Ovary (tissue), 9 donors: Measurements from ENCODE around the gene PBX4. TPM values are rescaled to one million over a fixed set of nuclear protein-coding genes. Genes with fewer than 3 reads are reported as not detected.

Source experiments
- DNase-seq, 5 donors: peaks; one replicate each; pipeline ENCODE4 v3.0.0-alpha.2; 2019 to 2020
- H3K27ac ChIP-seq, 2 donors: fragments of 200-600 bp; one replicate each; pipeline versions ENCODE4 v1.5.1 to v1.8.0; 2019 to 2022
- H3K27me3 ChIP-seq: fragments of 200-600 bp; one replicate; pipeline ENCODE4 v1.8.0; 2022
- H3K36me3 ChIP-seq: fragments of 200-600 bp; sonication (generic); one replicate; pipeline ENCODE4 v1.5.1; 2019
- H3K4me1 ChIP-seq: one replicate; pipeline ENCODE4 v1.8.1; 2013; ENCODE audit warnings: mild to moderate bottlenecking, moderate library complexity; ENCODE audit not compliant: insufficient read depth
- H3K4me3 ChIP-seq: fragments of 200-600 bp; sonication (generic); one replicate; pipeline ENCODE4 v1.5.1; 2017
- H3K9me3 ChIP-seq, 2 donors: fragments of 200-600 bp in 1 of 2; sonication (generic) in 1 of 2; one replicate each; pipeline versions ENCODE4 v1.5.1 to v1.8.1; 2013 to 2019; ENCODE audit warnings: mild to moderate bottlenecking in 1 of 2, moderate library complexity in 1 of 2
- CTCF ChIP-seq, 3 donors: fragments of 450-650 bp in 2 of 3; fragments of 200-600 bp in 1 of 3; IDR thresholded peaks; one replicate each; pipeline versions ENCODE4 v1.5.1 to v1.8.0; 2016 to 2022; ENCODE audit warnings: antibody characterized with exemption in 3 of 3, mild to moderate bottlenecking in 1 of 3
- EP300 ChIP-seq: sonication (generic); formaldehyde crosslinking; IDR thresholded peaks from one replicate; pipeline ENCODE4 v1.6.1; 2017; ENCODE audit warnings: antibody characterized with exemption
- POLR2A ChIP-seq: fragments of 450-650 bp; IDR thresholded peaks from one replicate; pipeline ENCODE4 v1.6.1; 2017; ENCODE audit warnings: antibody characterized with exemption, mild to moderate bottlenecking, moderate library complexity
- WGBS, 3 donors: extraction: QIAGEN DNeasy Blood & Tissue Kit in 1 of 3; methylation state at CpG; one replicate each; pipeline versions ENCODE4 v1.1.5 to v1.1.7; 2013 to 2017; 5-methylcytosine and 5-hydroxymethylcytosine counted together
- intact Hi-C, 4 donors: fragments of 100-400 bp; cut with DNase I; formaldehyde crosslinking; loops; one replicate each; pipeline versions ENCODE4 v1.11.0 to v1.15.1; 2022 to 2023
- polyA plus RNA-seq, 2 donors: library from polyadenylated mRNA; stranded (reverse); fragments of 200-250 nt in 1 of 2; fragments of 350-450 nt in 1 of 2; fragmentation: Illumina TruSeq in 1 of 2; extraction: RNeasy Lipid Tissue Mini Kit (QIAGEN cat#74804) in 1 of 2; gene quantifications; one replicate each; pipeline ENCODE4 v1.2.3, GENCODE V29; 2013 to 2014
- total RNA-seq, 7 donors: library from RNA; depleted of rRNA in 2 of 7; stranded (reverse); fragments of >200 nt in 2 of 7; fragmentation: NEBNext Ultra II Directional in 3 of 7; extraction: Animal tissue kit (Norgen Biotek cat#: 25700) in 3 of 7; gene quantifications; one replicate each; pipeline versions ENCODE4 v1.1.0 to v1.2.4, GENCODE V29; 2016 to 2023
- donor health status: DM: no; HTN: no; CAD: no; lungs with moderate emphysema.
- donor health status: DM: no; HTN: no; CAD: no.
- donor health status: Bipolar disorder and iron deficiency.
- donor health status: DM: yes; HTN: yes; CAD: no.
- donor health status: DM: no; HTN: no; CAD: no.
- donor health status: DM: yes; HTN: yes; CAD: no.

The PBX4 gene
- total and polyA plus RNA-seq, 9 donors: 0.73 to 4.4 (median 3.2) TPM

GRCh38 chr19:19563348-19563848, 55.1 kb downstream of the PBX4 start:
- no peak for TF ChIP-seq EP300
- no peak for TF ChIP-seq POLR2A
- TF ChIP-seq CTCF (IDR thresholded peaks at IDR 0.05): no peak
- WGBS, 3 donors: 90 to 94% (median 92%) methylated on average over 17 of the region's 17 CpGs

GRCh38 chr19:19562665-19563347, 55.7 kb downstream of the PBX4 start:
- TF ChIP-seq POLR2A (no peak), EP300 (no peak), CTCF (IDR thresholded peaks at IDR 0.05) (no peak)
- H3K4me3 ChIP-seq: no peak overlapping the region
- H3K4me1 ChIP-seq: no peaks in the 10 kb centered on the region
- intact Hi-C loops: no loop called here
- no peak overlapping the region for H3K27ac ChIP-seq
- H3K9me3 ChIP-seq: no peaks in the 10 kb centered on the region
- WGBS, 3 donors: 73 to 77% (median 76%) methylated on average over 16 to 17 of the region's 17 CpGs
- no peaks in the 10 kb centered on the region for H3K36me3 ChIP-seq
- H3K27me3 ChIP-seq: no peaks in the 10 kb centered on the region
- DNase-seq: no peak

More at GRCh38 chr19:19563348-19563848, 55.1 kb downstream of the PBX4 start:
- Histone ChIP-seq H3K36me3 (no peaks in the 10 kb centered on the region), H3K27ac (no peak overlapping the region), H3K4me1 (no peaks in the 10 kb centered on the region), H3K4me3 (no peak overlapping the region), H3K27me3 (no peaks in the 10 kb centered on the region), H3K9me3 (no peaks in the 10 kb centered on the region)
- intact Hi-C loops: no loop called here
- no peak for DNase-seq

GRCh38 chr19:19561946-19562664, 56.4 kb downstream of the PBX4 start:
- H3K9me3 ChIP-seq: no peaks in the 10 kb centered on the region
- H3K36me3 ChIP-seq: no peaks in the 10 kb centered on the region

GRCh38 chr19:19559931-19560330, 58.6 kb downstream of the PBX4 start:
- Histone ChIP-seq H3K4me1 (no peaks in the 10 kb centered on the region), H3K4me3 (no peak overlapping the region), H3K36me3 (no peaks in the 10 kb centered on the region), H3K9me3 (no peaks in the 10 kb centered on the region), H3K27ac (no peak overlapping the region), H3K27me3 (no peaks in the 10 kb centered on the region)
- WGBS, 3 donors: 53 to 71% (median 63%) methylated on average over 4 of the region's 4 CpGs
- no peak for DNase-seq
- no peak for TF ChIP-seq EP300
- TF ChIP-seq CTCF (IDR thresholded peaks at IDR 0.05): no peak
- no peak for TF ChIP-seq POLR2A
- intact Hi-C loops: no loop called here

More at GRCh38 chr19:19561946-19562664, 56.4 kb downstream of the PBX4 start:
- intact Hi-C loops: no loop called here
- H3K27me3 ChIP-seq: no peaks in the 10 kb centered on the region
- WGBS, 3 donors: 80 to 81% (median 81%) methylated on average over 26 of the region's 26 CpGs
- DNase-seq: no peak
- no peak overlapping the region for H3K4me3 ChIP-seq
- no peaks in the 10 kb centered on the region for H3K4me1 ChIP-seq
- no peak overlapping the region for H3K27ac ChIP-seq
- TF ChIP-seq POLR2A (no peak), CTCF (IDR thresholded peaks at IDR 0.05) (no peak), EP300 (no peak)
